H1 (cell line): ENCODE results near the gene CNOT9. TPM values are rescaled to one million over a fixed set of nuclear protein-coding genes. Genes with fewer than 3 reads are reported as not detected.

ENCODE experiments used
- CTCF ChIA-PET: fragments of 300-600 bp; sonication (Branson Sonifier 250); formaldehyde crosslinking; loops from one replicate; lab custom pipeline; 2021; ENCODE audit not compliant: partially characterized antibody; lab: Charles Lee
- POLR2A ChIA-PET: fragments of 300-600 bp; sonication (Branson Sonifier 250); formaldehyde crosslinking; loops from one replicate; lab custom pipeline; 2021; ENCODE audit warnings: inconsistent platforms; ENCODE audit not compliant: partially characterized antibody; lab: Charles Lee
- DNase-seq, 2 experiments: peaks; one replicate each; pipeline versions ENCODE4 v3.0.0 to v3.0.0-alpha.2; 2010 to 2022; ENCODE audit warnings: low spot score in 2 of 2, low read depth in 1 of 2, mixed read lengths in 1 of 2
- FAIRE-seq: peaks from 2 replicates; lab custom pipeline; 2011; peaks lifted over from hg19 to GRCh38; lab: Jason Lieb, UNC
- H2AFZ ChIP-seq: 2 replicates; pipeline ENCODE4 v1.8.1; 2012; ENCODE audit warnings: low read length, inconsistent platforms
- H2AK5ac ChIP-seq: 2 replicates; pipeline ENCODE4 v1.6.1; 2013; ENCODE audit warnings: low read depth, low read length
- H2BK120ac ChIP-seq: replicated peaks from 2 replicates; pipeline ENCODE3; 2013; ENCODE audit warnings: low read depth, low read length, inconsistent platforms
- H2BK12ac ChIP-seq: 2 replicates; pipeline ENCODE4 v1.6.1; 2013; ENCODE audit warnings: low read depth, low read length
- H2BK15ac ChIP-seq: 2 replicates; pipeline ENCODE4 v1.6.1; 2013; ENCODE audit warnings: low read length
- H2BK20ac ChIP-seq: 2 replicates; pipeline ENCODE4 v1.6.1; 2013; ENCODE audit warnings: low read length
- H2BK5ac ChIP-seq: 2 replicates; pipeline ENCODE4 v1.6.1; 2013; ENCODE audit warnings: low read depth, low read length
- H3K14ac ChIP-seq: 2 replicates; pipeline ENCODE4 v1.6.1; 2013; ENCODE audit warnings: inconsistent platforms; ENCODE audit not compliant: insufficient read length
- H3K18ac ChIP-seq: 2 replicates; pipeline ENCODE4 v1.6.1; 2013; ENCODE audit warnings: low read length; ENCODE audit errors: extremely low read depth
- H3K23ac ChIP-seq: 2 replicates; pipeline ENCODE4 v1.6.1; 2013; ENCODE audit warnings: inconsistent platforms; ENCODE audit not compliant: insufficient read length
- H3K23me2 ChIP-seq: 2 replicates; pipeline ENCODE4 v1.6.1; 2013; ENCODE audit warnings: low read depth, low read length
- H3K27ac ChIP-seq: 2 replicates; pipeline ENCODE4 v1.6.1; 2011; ENCODE audit warnings: low read depth, low read length, inconsistent platforms
- H3K27me3 ChIP-seq, 4 experiments: replicated peaks in 1 of 4; 1 replicate in 1 of 4; 2 replicates in 3 of 4; pipeline versions ENCODE4 v1.6.1 to v1.8.1; 2011 to 2013; ENCODE audit warnings: low read length in 3 of 4, mild to moderate bottlenecking in 3 of 4, inconsistent platforms in 2 of 4, mixed read lengths in 2 of 4, moderate library complexity in 1 of 4; ENCODE audit not compliant: control insufficient read depth in 3 of 4, insufficient read depth in 3 of 4; ENCODE audit errors: extremely low read depth in 1 of 4
- H3K36me3 ChIP-seq, 4 experiments: 2 replicates each; pipeline versions ENCODE4 v1.6.1 to v1.8.1; 2011 to 2013; ENCODE audit warnings: mild to moderate bottlenecking in 4 of 4, low read length in 3 of 4, moderate library complexity in 2 of 4, control low read depth in 1 of 4, inconsistent platforms in 1 of 4; ENCODE audit not compliant: insufficient read depth in 4 of 4, control insufficient read depth in 2 of 4
- H3K4ac ChIP-seq: replicated peaks from 2 replicates; pipeline ENCODE3; 2013; ENCODE audit warnings: low read length, low read depth, mixed read lengths, inconsistent platforms; ENCODE audit not compliant: insufficient read length
- H3K4me1 ChIP-seq, 4 experiments: replicated peaks in 1 of 4; 1 replicate in 1 of 4; 2 replicates in 3 of 4; pipeline versions ENCODE4 v1.6.1 to v1.8.1; 2011 to 2013; ENCODE audit warnings: low read length in 3 of 4, inconsistent platforms in 2 of 4, mixed read lengths in 1 of 4; ENCODE audit not compliant: insufficient read depth in 4 of 4, control insufficient read depth in 3 of 4
- H3K4me2 ChIP-seq, 2 experiments: 2 replicates each; pipeline versions ENCODE4 v1.6.1 to v1.8.1; 2011 to 2013; ENCODE audit warnings: low read depth in 2 of 2, low read length in 2 of 2, control low read depth in 1 of 2, inconsistent platforms in 1 of 2, mild to moderate bottlenecking in 1 of 2; ENCODE audit not compliant: insufficient read depth in 1 of 2
- H3K4me3 ChIP-seq, 4 experiments: fragments of 200-600, 300-600 bp in 1 of 4; sonication (generic), shearing (Covaris generic), sonication (Bioruptor Twin) in 1 of 4; 2 replicates each; pipeline versions ENCODE4 v1.5.1 to v1.8.1; 2011 to 2016; ENCODE audit warnings: low read length in 4 of 4, low read depth in 3 of 4, control low read depth in 2 of 4, inconsistent platforms in 2 of 4, mild to moderate bottlenecking in 2 of 4, mixed read lengths in 1 of 4, moderate library complexity in 1 of 4; ENCODE audit not compliant: insufficient read depth in 2 of 4; ENCODE audit errors: extremely low read depth in 1 of 4
- H3K56ac ChIP-seq: replicated peaks from 2 replicates; pipeline ENCODE3; 2013; ENCODE audit warnings: low read depth, mild to moderate bottlenecking, mixed read lengths, low read length, inconsistent platforms; ENCODE audit not compliant: insufficient read length
- H3K79me1 ChIP-seq: 2 replicates; pipeline ENCODE4 v1.6.1; 2013; ENCODE audit warnings: low read depth, low read length, control low read depth
- H3K79me2 ChIP-seq, 2 experiments: 2 replicates each; pipeline versions ENCODE4 v1.6.1 to v1.8.1; 2012 to 2013; ENCODE audit warnings: low read length in 2 of 2, mild to moderate bottlenecking in 2 of 2, inconsistent platforms in 1 of 2; ENCODE audit not compliant: insufficient read depth in 2 of 2, control insufficient read depth in 1 of 2
- H3K9ac ChIP-seq, 4 experiments: replicated peaks in 1 of 4; 1 replicate in 1 of 4; 2 replicates in 3 of 4; pipeline versions ENCODE4 v1.6.1 to v1.8.1; 2011 to 2013; ENCODE audit warnings: low read depth in 3 of 4, low read length in 3 of 4, control low read depth in 2 of 4, mild to moderate bottlenecking in 2 of 4, moderate library complexity in 2 of 4, inconsistent platforms in 1 of 4; ENCODE audit errors: extremely low read depth in 1 of 4
- H3K9me3 ChIP-seq, 2 experiments: 2 replicates each; pipeline versions ENCODE4 v1.6.1 to v1.8.1; 2012 to 2013; ENCODE audit warnings: mild to moderate bottlenecking in 2 of 2, moderate library complexity in 2 of 2, control low read depth in 1 of 2, inconsistent platforms in 1 of 2, low read depth in 1 of 2, low read length in 1 of 2, mixed read lengths in 1 of 2; ENCODE audit not compliant: insufficient read depth in 2 of 2
- H4K20me1 ChIP-seq, 2 experiments: replicated peaks in 1 of 2; 2 replicates each; pipeline versions ENCODE3 to v1.8.1; 2011 to 2013; ENCODE audit warnings: inconsistent platforms in 2 of 2, low read length in 2 of 2, mild to moderate bottlenecking in 1 of 2; ENCODE audit not compliant: insufficient read depth in 2 of 2, control insufficient read depth in 1 of 2
- H4K5ac ChIP-seq: 2 replicates; pipeline ENCODE4 v1.6.1; 2013; ENCODE audit warnings: low read length, low read depth, mixed read lengths, inconsistent platforms; ENCODE audit not compliant: insufficient read length
- H4K8ac ChIP-seq: 2 replicates; pipeline ENCODE4 v1.8.0; 2013; ENCODE audit warnings: mild to moderate bottlenecking, moderate library complexity, low read length, inconsistent platforms; ENCODE audit not compliant: insufficient read depth; ENCODE audit errors: extremely low read depth
- H4K91ac ChIP-seq: replicated peaks from 2 replicates; pipeline ENCODE3; 2013; ENCODE audit warnings: low read length, mixed read lengths, inconsistent platforms; ENCODE audit not compliant: insufficient read length
- BRCA1 ChIP-seq: IDR thresholded peaks from 2 replicates; pipeline ENCODE4 v1.6.1; 2012; ENCODE audit warnings: low read depth, low read length, improper control_type of control experiment
- CBX8 ChIP-seq: fragments of 300-800, 300-1000 bp; sonication (generic); IDR thresholded peaks from 2 replicates; pipeline ENCODE4 v1.7.1; 2016; ENCODE audit warnings: low read depth, low read length, borderline replicate concordance
- CEBPB ChIP-seq: IDR thresholded peaks from 2 replicates; pipeline ENCODE4 v1.6.1; 2012; ENCODE audit warnings: low read depth, low read length
- GTF2F1 ChIP-seq: IDR thresholded peaks from 2 replicates; pipeline ENCODE4 v1.6.1; 2012; ENCODE audit warnings: low read depth, low read length, improper control_type of control experiment, borderline replicate concordance
- KDM1A ChIP-seq: fragments of 200-600, 300-600 bp; sonication (generic); IDR thresholded peaks from 2 replicates; pipeline ENCODE4 v1.7.1; 2016; ENCODE audit warnings: mild to moderate bottlenecking, low read length, borderline replicate concordance
- KDM4A ChIP-seq: IDR thresholded peaks from one replicate; pipeline ENCODE4 v1.7.1; 2012; ENCODE audit warnings: low read depth, mild to moderate bottlenecking, moderate library complexity, low read length, inconsistent platforms; ENCODE audit not compliant: severe bottlenecking
- RXRA ChIP-seq: IDR thresholded peaks from 2 replicates; pipeline ENCODE4 v1.6.1; 2011; ENCODE audit warnings: low read depth, mild to moderate bottlenecking, low read length, moderate library complexity; ENCODE audit not compliant: insufficient read depth
- SP1 ChIP-seq: IDR thresholded peaks from 2 replicates; pipeline ENCODE4 v1.6.1; 2011; ENCODE audit warnings: low read depth, low read length
- TBP ChIP-seq: IDR thresholded peaks from 2 replicates; pipeline ENCODE4 v1.6.1; 2011; ENCODE audit warnings: low read depth, low read length, improper control_type of control experiment
- polyA plus RNA-seq, 7 experiments: library from polyadenylated mRNA; depleted of rRNA in 3 of 7; stranded (reverse) in 5 of 7; unstranded in 2 of 7; fragments of >200 nt in 5 of 7; fragments of 200-250 nt in 2 of 7; gene quantifications; 1 replicate in 5 of 7; 2 replicates in 1 of 7; 4 replicates in 1 of 7; pipeline versions ENCODE4 v1.2.1 to v1.2.3, GENCODE V29; 2011 to 2013; ENCODE audit warnings: missing spikeins in 2 of 7, mixed read lengths in 2 of 7
- total RNA-seq: library from RNA; stranded (reverse); fragmentation: NEBNext Ultra II Directional; extraction: Animal tissue kit (Norgen Biotek cat#: 25700); gene quantifications from 2 replicates; pipeline ENCODE4 v1.2.1, GENCODE V29; 2021
- TF ChIP-seq, protein P1 (sequence below): IDR thresholded peaks from 2 replicates; pipeline ENCODE4 v1.6.1; 2012; ENCODE audit warnings: low read length, inconsistent platforms

CNOT9 gene
- total and polyA plus RNA-seq, 2 of the 8 experiments (the other 6 are each of a cell fraction or from before 2014, with no cell fraction given), result 79.3 to 81.2 TPM

DNA sequence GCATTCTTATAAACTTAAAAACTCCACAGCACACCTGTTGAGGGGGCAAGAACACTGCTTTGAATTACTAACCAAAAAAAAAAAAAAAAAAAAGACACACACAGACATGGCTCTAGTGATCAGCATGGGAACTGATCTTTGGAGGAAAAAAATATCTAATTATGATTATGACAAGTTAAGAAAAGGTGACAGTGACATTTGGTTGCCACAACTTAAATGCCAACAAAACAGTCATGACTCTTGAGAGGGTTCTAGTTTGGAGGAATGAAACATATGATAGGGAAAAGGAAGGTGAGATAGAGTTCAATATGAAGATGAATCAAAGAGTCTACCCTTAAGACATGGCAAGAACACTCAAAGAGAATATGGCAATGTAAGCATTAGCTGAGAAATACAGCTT, 21.1 kb upstream of the CNOT9 start:
- DNase-seq (no peak), FAIRE-seq (no peak)
- TF ChIP-seq GTF2F1 (no peak), KDM1A (no peak), CEBPB (no peak), KDM4A (no peak), TBP (no peak), SP1 (no peak), RXRA (no peak), BRCA1 (no peak), CBX8 (no peak)
- TF ChIP-seq, protein P1, sequence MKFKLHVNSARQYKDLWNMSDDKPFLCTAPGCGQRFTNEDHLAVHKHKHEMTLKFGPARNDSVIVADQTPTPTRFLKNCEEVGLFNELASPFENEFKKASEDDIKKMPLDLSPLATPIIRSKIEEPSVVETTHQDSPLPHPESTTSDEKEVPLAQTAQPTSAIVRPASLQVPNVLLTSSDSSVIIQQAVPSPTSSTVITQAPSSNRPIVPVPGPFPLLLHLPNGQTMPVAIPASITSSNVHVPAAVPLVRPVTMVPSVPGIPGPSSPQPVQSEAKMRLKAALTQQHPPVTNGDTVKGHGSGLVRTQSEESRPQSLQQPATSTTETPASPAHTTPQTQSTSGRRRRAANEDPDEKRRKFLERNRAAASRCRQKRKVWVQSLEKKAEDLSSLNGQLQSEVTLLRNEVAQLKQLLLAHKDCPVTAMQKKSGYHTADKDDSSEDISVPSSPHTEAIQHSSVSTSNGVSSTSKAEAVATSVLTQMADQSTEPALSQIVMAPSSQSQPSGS, result no peak
- H4K91ac ChIP-seq, result no peak overlapping the region
- no peaks in the 10 kb centered on the region for H3K9me3 ChIP-seq
- no peak overlapping the region for H2BK5ac ChIP-seq
- no peak overlapping the region for H3K27ac ChIP-seq
- H3K18ac ChIP-seq, result no peak overlapping the region
- H3K9ac ChIP-seq, result no peak overlapping the region
- no peak overlapping the region for H3K56ac ChIP-seq
- no peak overlapping the region for H3K4me2 ChIP-seq
- H3K23me2 ChIP-seq, result no peaks in the 10 kb centered on the region
- POLR2A ChIA-PET, result interaction anchor here (1.2 kb wide), 1 partner anchor 11 kb away, joined by 3 read pairs; no protein-coding TSS in a partner anchor
- H3K79me2 ChIP-seq, result no peaks in the 10 kb centered on the region
- H4K20me1 ChIP-seq, result peaks cover under 1 to 2% of the 10 kb centered on the region in 2 experiments
- no peak overlapping the region for H3K4me3 ChIP-seq
- H3K4ac ChIP-seq, result no peak overlapping the region
- no peak overlapping the region for H4K8ac ChIP-seq
- H3K4me1 ChIP-seq, result no peaks in the 10 kb centered on the region
- H2BK12ac ChIP-seq, result no peak overlapping the region
- CTCF ChIA-PET, result interaction anchor here (0.9 to 1.2 kb wide), 2 partner anchors 10 to 61 kb away, joined by 3 to 4 read pairs; partner anchors contain the start of gene PLCD4
- no peak overlapping the region for H2AFZ ChIP-seq
- H3K27me3 ChIP-seq, result peaks cover 0 to 1% (median 0%) of the 10 kb centered on the region in 4 experiments; a peak in 1 of 7 replicates
- H3K14ac ChIP-seq, result no peak overlapping the region
- no peak overlapping the region for H3K23ac ChIP-seq
- H4K5ac ChIP-seq, result no peak overlapping the region
- no peak overlapping the region for H2AK5ac ChIP-seq
- H3K79me1 ChIP-seq, result no peaks in the 10 kb centered on the region
- no peak overlapping the region for H2BK120ac ChIP-seq
- no peak overlapping the region for H2BK20ac ChIP-seq
- peaks cover 19 to 78% (median 45%) of the 10 kb centered on the region in 4 experiments for H3K36me3 ChIP-seq
- no peak overlapping the region for H2BK15ac ChIP-seq
